NCI-H2107 treated with DMSO at 0.1 percent for 48 hours (cell line): ENCODE data around the gene STAT5B.
"Not testable (repeated sequence)": the region's sequence is repeated elsewhere in the genome, so short reads cannot be mapped to it uniquely, and the experiment has no call there.

Source experiments
- DNase-seq: peaks from one replicate; lab custom pipeline; 2025; ENCODE audit not compliant: unreplicated experiment; lab: John Stamatoyannopoulos, UW

The STAT5B gene

GRCh38 chr17:42276359-42276608 is at the start of gene STAT5B:
Gene STAT5B, minus strand, starts transcription at chr17:42276391. Its CDS starts 44,264 bp downstream, at chr17:42232127.
- peak; percentile 14 for DNase-seq

GRCh38 chr17:42325026-42325425 is 48.8 kb upstream of the STAT5B start:
- no peak for DNase-seq

GRCh38 chr17:42323268-42323773 is 47.1 kb upstream of the STAT5B start:
- DNase-seq, result no peak

GRCh38 chr17:42322382-42323267 is 46.4 kb upstream of the STAT5B start:
- peak; percentile 90 for DNase-seq

GRCh38 chr17:42321555-42321954 is 45.4 kb upstream of the STAT5B start:
- no peak for DNase-seq

GRCh38 chr17:42317967-42318366 is 41.8 kb upstream of the STAT5B start:
- DNase-seq, result not testable (repeated sequence)

- DNase-seq, result no peak
These were observed 41.2 kb upstream of the STAT5B start for GRCh38 chr17:42317266-42317845.

- DNase-seq, result no peak
These were observed 40.6 kb upstream of the STAT5B start for GRCh38 chr17:42316755-42317154.

- no peak for DNase-seq
These were observed 39.4 kb upstream of the STAT5B start for GRCh38 chr17:42315402-42316156.

GRCh38 chr17:42313773-42314566 is 37.8 kb upstream of the STAT5B start:
- DNase-seq, result no peak

- DNase-seq, result no peak
These were observed 37.2 kb upstream of the STAT5B start for GRCh38 chr17:42313389-42313772.

GRCh38 chr17:42312285-42313130 is 36.3 kb upstream of the STAT5B start:
- DNase-seq, result peak; percentile 95

- no peak for DNase-seq
These were observed 35.8 kb upstream of the STAT5B start for GRCh38 chr17:42312035-42312284.

- peak; percentile 79 for DNase-seq
These were observed 35.2 kb upstream of the STAT5B start for GRCh38 chr17:42311240-42312034.

- DNase-seq, result no peak
These were observed 34.6 kb upstream of the STAT5B start for GRCh38 chr17:42310787-42311215.

- DNase-seq, result no peak
These were observed 34.0 kb upstream of the STAT5B start for GRCh38 chr17:42309986-42310786.

GRCh38 chr17:42309142-42309541 is 33.0 kb upstream of the STAT5B start:
- DNase-seq, result no peak

GRCh38 chr17:42308446-42308845 is 32.3 kb upstream of the STAT5B start:
- no peak for DNase-seq
